Measurements from ENCODE around the gene POU4F3. TPM values are rescaled to one million over a fixed set of nuclear protein-coding genes. Genes with fewer than 3 reads are reported as not detected.

Gene POU4F3
- total RNA-seq: not detected

GRCh38 chr5:146338774-146339714, at the start of gene POU4F3:
TSS of gene POU4F3 (plus strand) at chr5:146338839. CDS start at chr5:146339113, 274 bp downstream.

Other genes starting within 250 kb of the POU4F3 start
- not detected for gene PLAC8L1, start 233.3 kb upstream of the POU4F3 start, total RNA-seq
- 167 TPM for gene LARS1, start 156.2 kb upstream of the POU4F3 start, total RNA-seq
- gene RBM27, start 135.2 kb upstream of the POU4F3 start, total RNA-seq: 39.8 TPM
- gene TCERG1, start 108.5 kb downstream of the POU4F3 start, total RNA-seq: 197 TPM
- gene GPR151, start 177.4 kb downstream of the POU4F3 start, total RNA-seq: under 0.01 TPM

Data from parietal lobe (tissue), 1 donor.